GM08714 (cell line): ENCODE results near the gene GPR61.

ENCODE experiments used
- H3K4me3 ChIP-seq: fragments of 200-500 bp; sonication (Bioruptor generic); 2 replicates; pipeline ENCODE4 v1.5.1; 2014; ENCODE audit warnings: mild to moderate bottlenecking, low read length, inconsistent platforms
- ZNF274 ChIP-seq: IDR thresholded peaks from 2 replicates; pipeline ENCODE4 v1.6.1; 2012; ENCODE audit warnings: mild to moderate bottlenecking, low read depth, low read length

Gene GPR61

GRCh38 chr1:109539676-109540075, at the start of gene GPR61:
Gene GPR61, plus strand, starts transcription at chr1:109539872. Its CDS starts 3,151 bp downstream, at chr1:109543023.
- TF ChIP-seq ZNF274: no peak
- no peak within 1 kb of the TSS for H3K4me3 ChIP-seq

GRCh38 chr1:109490029-109490933, 49.4 kb upstream of the GPR61 start:
- TF ChIP-seq ZNF274: no peak
- no peak overlapping the region for H3K4me3 ChIP-seq

GRCh38 chr1:109490934-109491302, 48.8 kb upstream of the GPR61 start:
- no peak for TF ChIP-seq ZNF274
- H3K4me3 ChIP-seq: no peak overlapping the region

- no peak overlapping the region for H3K4me3 ChIP-seq
- no peak for TF ChIP-seq ZNF274
Measured at GRCh38 chr1:109491372-109491771, 48.3 kb upstream of the GPR61 start.

- H3K4me3 ChIP-seq: no peak overlapping the region
- no peak for TF ChIP-seq ZNF274
Measured at GRCh38 chr1:109492779-109493178, 46.9 kb upstream of the GPR61 start.

- no peak for TF ChIP-seq ZNF274
- H3K4me3 ChIP-seq: no peak overlapping the region
Measured at GRCh38 chr1:109493227-109493626, 46.4 kb upstream of the GPR61 start.

GRCh38 chr1:109493805-109494539, 45.7 kb upstream of the GPR61 start, which contains the start of gene CYB561D1:
Gene CYB561D1, plus strand, starts transcription at chr1:109494094. Its CDS starts 46 bp downstream, at chr1:109494140.
- peak within 1 kb of the TSS; percentile 73 for H3K4me3 ChIP-seq
- no peak for TF ChIP-seq ZNF274

GRCh38 chr1:109495738-109496137, 43.9 kb upstream of the GPR61 start:
- H3K4me3 ChIP-seq: no peak overlapping the region
- TF ChIP-seq ZNF274: no peak

GRCh38 chr1:109497449-109498160, 42.1 kb upstream of the GPR61 start:
- H3K4me3 ChIP-seq: no peak overlapping the region
- TF ChIP-seq ZNF274: no peak

- TF ChIP-seq ZNF274: no peak
- H3K4me3 ChIP-seq: no peak overlapping the region
Measured at GRCh38 chr1:109498161-109498801, 41.4 kb upstream of the GPR61 start.

- H3K4me3 ChIP-seq: no peak overlapping the region
- no peak for TF ChIP-seq ZNF274
Measured at GRCh38 chr1:109499081-109499480, 40.6 kb upstream of the GPR61 start.

GRCh38 chr1:109499661-109500536, 39.8 kb upstream of the GPR61 start:
- no peak for TF ChIP-seq ZNF274
- no peak overlapping the region for H3K4me3 ChIP-seq

- no peak overlapping the region for H3K4me3 ChIP-seq
- TF ChIP-seq ZNF274: no peak
Measured at GRCh38 chr1:109500941-109501381, 38.7 kb upstream of the GPR61 start.
